GM19397 (cell line): ENCODE results near the gene DNAJB13.
"Not testable (repeated sequence)": the region's sequence is repeated elsewhere in the genome, so short reads cannot be mapped to it uniquely, and the experiment has no call there.

Experiments
- ATAC-seq: cut with Tn5 transposase; IDR thresholded peaks from one replicate; pipeline ENCODE4 v1.9.1; 2021; ENCODE audit warnings: mild to moderate bottlenecking, moderate library complexity; ENCODE audit not compliant: unreplicated experiment

Gene DNAJB13

GRCh38 chr11:73976451-73977151, 25.8 kb downstream of the DNAJB13 start:
- ATAC-seq: no peak

- no peak for ATAC-seq
These were observed 27.2 kb downstream of the DNAJB13 start for GRCh38 chr11:73977856-73978519.

GRCh38 chr11:73978576-73979086, 27.8 kb downstream of the DNAJB13 start:
- no peak for ATAC-seq

DNA sequence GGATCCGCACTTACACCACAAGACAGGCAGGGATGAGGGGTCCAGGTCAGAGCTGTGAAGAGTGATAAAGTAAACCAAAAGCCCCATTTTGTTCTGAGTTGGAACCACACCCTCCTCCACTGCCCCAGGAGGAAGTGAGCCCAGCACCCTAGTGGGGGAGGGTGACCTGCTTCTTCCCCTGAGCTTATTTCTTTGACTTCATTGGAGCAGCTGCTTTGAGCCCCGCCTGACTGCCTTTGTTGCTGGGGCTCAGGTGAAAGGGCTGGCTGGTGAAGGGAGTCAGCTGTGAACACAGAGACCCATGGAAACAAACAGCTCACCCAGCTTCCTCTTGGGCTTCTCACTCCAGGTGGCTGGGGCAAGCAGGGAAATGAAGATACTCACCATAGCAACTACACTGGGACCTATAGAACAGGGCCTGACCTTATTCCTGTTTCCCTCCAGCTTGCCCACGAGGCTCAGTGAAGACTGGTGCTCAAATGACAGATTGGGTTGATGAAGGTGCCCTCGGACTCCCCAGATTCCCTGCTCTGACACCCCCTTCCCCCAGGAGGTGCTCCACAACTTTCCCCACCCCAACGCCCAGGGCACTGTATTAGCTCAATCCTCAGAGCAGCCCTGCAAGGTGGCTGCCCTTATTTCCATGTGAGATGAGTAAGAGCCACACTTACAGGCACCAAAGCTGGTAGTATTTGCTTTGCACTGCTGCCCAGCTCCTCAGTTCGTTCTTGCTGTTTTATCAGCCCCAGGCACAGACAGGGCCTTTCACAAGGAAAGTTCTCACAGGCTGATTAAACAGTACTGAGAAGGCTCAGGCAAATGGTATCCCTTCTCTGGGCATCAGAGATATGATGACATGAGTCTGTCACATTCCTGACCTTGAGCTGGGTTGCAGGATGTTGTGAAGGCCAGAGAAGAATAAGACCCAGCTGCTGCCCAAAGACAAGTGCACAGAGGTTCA, 29.5 kb downstream of the DNAJB13 start:
- peak; percentile 45 for ATAC-seq

DNA sequence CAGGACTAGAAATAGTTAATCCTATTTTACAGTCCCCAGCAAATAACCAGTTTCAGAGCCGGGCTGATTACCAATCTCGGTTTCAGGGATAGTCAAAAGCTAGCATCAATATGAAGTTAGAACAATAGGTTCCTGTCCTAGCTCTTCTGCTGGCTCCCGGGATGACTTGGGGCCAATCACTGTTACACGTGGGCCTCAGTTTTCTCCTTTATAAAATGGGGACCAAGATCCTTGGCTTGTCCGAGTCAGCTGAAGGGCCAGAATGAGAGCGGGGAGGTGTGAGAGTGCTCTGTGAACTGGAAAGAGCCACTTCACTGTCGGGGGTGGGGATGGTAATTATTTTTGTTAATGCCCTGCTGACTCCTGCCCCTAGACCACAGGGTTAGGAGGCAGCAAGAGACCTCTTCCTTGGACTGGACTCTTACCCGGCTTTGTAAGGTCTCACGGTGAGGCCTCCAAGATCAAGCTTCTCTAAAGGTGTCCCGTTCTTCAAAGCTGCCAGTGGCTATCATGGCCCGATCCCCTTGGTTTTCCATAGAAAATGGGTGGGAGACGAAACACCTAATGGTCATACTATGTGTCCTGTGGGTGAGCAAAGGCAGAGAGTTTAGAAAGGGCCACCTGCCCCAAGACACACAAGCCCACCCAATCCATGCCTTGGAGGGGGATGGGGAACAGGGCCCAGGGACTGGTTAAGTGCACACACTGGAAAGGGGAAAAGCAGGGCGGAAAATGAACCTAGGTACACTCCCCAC, 30.4 kb downstream of the DNAJB13 start:
- no peak for ATAC-seq

- peak; percentile 51 for ATAC-seq
These were observed 31.8 kb downstream of the DNAJB13 start, which contains the start of gene UCP2 for GRCh38 chr11:73982595-73982989. UCP2 (minus strand) TSS chr11:73982843; CDS start chr11:73978378, 4,465 bp downstream.

- peak; percentile 75 for ATAC-seq
These were observed 32.3 kb downstream of the DNAJB13 start for GRCh38 chr11:73982990-73983740.

GRCh38 chr11:73983741-73984538, 33.1 kb downstream of the DNAJB13 start:
- ATAC-seq: no peak

GRCh38 chr11:73985661-73986060, 34.8 kb downstream of the DNAJB13 start:
- ATAC-seq: not testable (repeated sequence)

DNA sequence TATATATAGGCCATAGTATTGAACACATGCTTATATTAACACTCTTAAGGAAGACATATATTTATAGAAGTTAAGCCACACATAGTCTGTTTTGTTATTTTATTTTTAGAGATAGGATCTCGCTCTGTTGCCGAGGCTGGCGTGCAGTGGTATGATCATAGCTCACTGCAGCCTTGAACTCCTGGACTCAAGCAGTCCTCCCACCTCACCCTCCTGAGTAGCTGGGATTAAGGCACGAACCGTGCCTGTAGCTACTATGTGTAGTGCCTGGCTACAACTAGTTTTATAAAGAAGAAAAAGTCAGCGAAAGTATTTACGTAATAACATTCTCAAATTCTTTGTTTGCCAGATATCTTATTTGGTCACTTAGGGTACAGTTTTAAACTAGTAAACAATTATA, 37.4 kb downstream of the DNAJB13 start:
- no peak for ATAC-seq

- no peak for ATAC-seq
These were observed 38.3 kb downstream of the DNAJB13 start for GRCh38 chr11:73989156-73989555.

- ATAC-seq: no peak
These were observed 39.9 kb downstream of the DNAJB13 start for GRCh38 chr11:73990730-73991129.

DNA sequence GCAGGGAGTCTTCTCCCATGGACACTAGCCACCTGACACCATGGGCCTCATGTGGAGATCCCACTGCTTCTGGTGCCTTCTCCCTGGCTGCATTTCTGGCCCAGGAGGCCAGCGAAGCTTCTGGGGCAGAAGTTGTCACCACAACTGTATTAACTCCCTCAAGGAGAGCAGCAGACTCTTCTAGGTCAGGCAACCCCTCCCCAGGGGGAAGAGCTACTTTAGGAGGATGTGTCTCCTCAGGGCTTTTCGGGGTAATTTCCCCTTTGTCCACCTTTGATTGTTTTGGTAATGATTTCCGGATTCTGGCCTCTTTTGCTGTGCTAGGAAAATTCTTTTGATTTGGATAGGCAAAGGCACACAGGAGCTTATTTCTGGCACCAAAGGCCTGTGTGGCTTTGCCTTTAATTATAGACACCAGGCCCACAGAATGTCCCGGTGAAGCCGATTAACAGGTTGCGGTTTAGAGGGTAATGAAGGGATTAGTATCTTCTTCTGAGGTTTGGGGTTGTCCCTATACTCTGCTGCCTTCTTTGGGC, 40.7 kb downstream of the DNAJB13 start:
- ATAC-seq: no peak

GRCh38 chr11:73995247-73995646, 44.4 kb downstream of the DNAJB13 start:
- ATAC-seq: no peak

- no peak for ATAC-seq
These were observed 44.9 kb downstream of the DNAJB13 start for GRCh38 chr11:73995731-73996130.

- ATAC-seq: no peak
These were observed 45.4 kb downstream of the DNAJB13 start for GRCh38 chr11:73996161-73996747.

DNA sequence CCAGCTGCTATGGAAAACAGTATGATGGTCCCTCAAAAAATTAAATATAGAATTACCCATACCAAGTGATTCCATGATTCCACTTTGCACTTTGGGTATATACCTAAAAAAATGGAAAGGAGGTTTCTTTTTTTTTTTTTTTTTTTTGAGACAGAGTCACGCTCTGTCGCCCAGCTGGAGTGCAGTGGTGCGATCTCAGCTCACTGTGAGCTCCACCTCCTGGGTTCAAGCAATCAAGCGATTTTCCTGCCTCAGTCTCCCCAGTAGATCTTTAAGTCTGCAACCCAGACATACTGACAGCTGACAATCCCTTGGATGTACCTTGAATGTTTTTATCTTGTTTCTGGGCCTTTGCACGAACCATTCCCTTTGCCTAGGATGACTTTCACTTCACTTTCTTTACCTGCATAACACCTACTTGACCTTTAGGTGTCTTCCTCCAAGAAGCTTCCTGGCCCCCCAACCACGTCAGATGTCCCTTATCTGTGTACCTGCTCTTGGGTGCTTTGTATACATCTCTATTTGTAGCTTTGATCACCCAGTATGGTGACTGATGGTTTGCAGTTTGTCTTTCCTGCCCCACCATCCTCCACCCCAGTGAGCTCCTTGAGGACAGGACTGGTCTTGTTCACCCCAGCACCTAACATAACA, 46.4 kb downstream of the DNAJB13 start:
- ATAC-seq: no peak
